GM12873 (cell line): ENCODE results near the gene TRMT10A.

ENCODE experiments used
- CTCF ChIP-seq: IDR thresholded peaks from 2 replicates; pipeline ENCODE4 v1.5.1; 2012; ENCODE audit warnings: low read depth, mild to moderate bottlenecking, moderate library complexity, low read length, control low read depth; ENCODE audit not compliant: insufficient read depth; ENCODE audit errors: missing control alignments

TRMT10A gene

GRCh38 chr4:99510721-99511120 lies 53.1 kb downstream of the TRMT10A start, which contains the start of gene C4orf17:
Gene C4orf17 (plus strand): TSS chr4:99511021. CDS start chr4:99513082, 2,061 bp downstream.
- no peak for TF ChIP-seq CTCF

GRCh38 chr4:99507762-99508161 lies 56.1 kb downstream of the TRMT10A start:
- no peak for TF ChIP-seq CTCF

GRCh38 chr4:99507349-99507748 lies 56.5 kb downstream of the TRMT10A start:
- TF ChIP-seq CTCF, result no peak

GRCh38 chr4:99506781-99507180 lies 57.1 kb downstream of the TRMT10A start:
- no peak for TF ChIP-seq CTCF

GRCh38 chr4:99504804-99505502 lies 58.9 kb downstream of the TRMT10A start:
- no peak for TF ChIP-seq CTCF
